ENCODE data around the gene BABAM2. TPM values are rescaled to one million over a fixed set of nuclear protein-coding genes. Genes with fewer than 3 reads are reported as not detected.

The BABAM2 gene
- total RNA-seq, 1 experiment from 2014 or later: 27.1 TPM

- TF ChIP-seq CTCF (conservative IDR thresholded peaks at IDR 0.05): no peak
- no peak overlapping the region for H2BK12ac ChIP-seq (ENCODE audit: insufficient read length, low read depth, low read length)
- no peaks in the 10 kb centered on the region for H3K4me1 ChIP-seq (ENCODE audit: insufficient read depth, low read length)
- no peak overlapping the region for H3K4me2 ChIP-seq (ENCODE audit: insufficient read depth, insufficient read length, low read length)
- H3K79me2 ChIP-seq (ENCODE audit: insufficient read depth, low read length): no peaks in the 10 kb centered on the region
- H2AFZ ChIP-seq (ENCODE audit: low read length): no peak overlapping the region
- no peak overlapping the region for H4K5ac ChIP-seq (ENCODE audit: insufficient read length, low read depth, low read length)
- H2BK5ac ChIP-seq (ENCODE audit: insufficient read length, low read length): no peak overlapping the region
- H3K23ac ChIP-seq (ENCODE audit: insufficient read length, low read depth, low read length): no peak overlapping the region
- H2AK5ac ChIP-seq (ENCODE audit: insufficient read length, low read length): no peak overlapping the region
- no peak overlapping the region for H3T11ph ChIP-seq (ENCODE audit: low read length)
- no peak overlapping the region for H2BK15ac ChIP-seq (ENCODE audit: low read depth, low read length)
- H3K4ac ChIP-seq (ENCODE audit: low read depth, low read length): no peak overlapping the region
- no peak overlapping the region for H3K56ac ChIP-seq (ENCODE audit: insufficient read length, low read depth, low read length)
- no peaks in the 10 kb centered on the region for H3K4me1 Mint-ChIP-seq
- no peak overlapping the region for H3K9ac ChIP-seq (ENCODE audit: extremely low read depth, insufficient read length, low read length)
- H4K20me1 ChIP-seq (ENCODE audit: control insufficient read depth, insufficient read depth, insufficient read length): peaks cover 2% of the 10 kb centered on the region
- H3K4me3 Mint-ChIP-seq: no peak overlapping the region
- H3K9me3 ChIP-seq (ENCODE audit: control insufficient read depth, low read depth, low read length): no peaks in the 10 kb centered on the region
- H3K27me3 ChIP-seq (ENCODE audit: insufficient read depth, low read length): no peaks in the 10 kb centered on the region
- no CpG with 5 or more reads among the region's 4 CpGs for WGBS (ENCODE audit: extremely low coverage, insufficient read length, low lambda C conversion rate)
- H3K27me3 Mint-ChIP-seq (ENCODE audit: low read depth): no peaks in the 10 kb centered on the region
- H3K18ac ChIP-seq (ENCODE audit: insufficient read length, low read depth, low read length): no peak overlapping the region
- H4K8ac ChIP-seq (replicated peaks; ENCODE audit: insufficient read length, low read depth, low read length): no peak overlapping the region
- no peak for DNase-seq
- no peaks in the 10 kb centered on the region for H3K9me3 Mint-ChIP-seq
- no peak overlapping the region for H2BK120ac ChIP-seq (ENCODE audit: low read depth, low read length, poor library complexity, severe bottlenecking)
- no peak overlapping the region for H2BK20ac ChIP-seq (ENCODE audit: low read depth, low read length, poor library complexity, severe bottlenecking)
- H3K27ac Mint-ChIP-seq: no peak overlapping the region
- no peaks in the 10 kb centered on the region for H3K23me2 ChIP-seq (ENCODE audit: insufficient read length, low read depth, low read length, poor library complexity, severe bottlenecking)
- H4K91ac ChIP-seq (ENCODE audit: insufficient read length, low read depth, low read length): no peak overlapping the region
- H3K27ac ChIP-seq (ENCODE audit: insufficient read length, low read depth, low read length): no peak overlapping the region
- no peaks in the 10 kb centered on the region for H3K36me3 Mint-ChIP-seq (ENCODE audit: insufficient read depth in 1 of 3, low read depth in 3 of 3)
- no peaks in the 10 kb centered on the region for H3K79me1 ChIP-seq (ENCODE audit: insufficient read depth, low read depth, low read length, poor library complexity, severe bottlenecking)
- no peak overlapping the region for H3K14ac ChIP-seq (ENCODE audit: insufficient read depth, low read length)
These were observed 272.5 kb downstream of the BABAM2 start for GRCh38 chr2:28163028-28163427.

Measured in H9 (cell line).